Mucosa of descending colon (tissue), 3 donors: ENCODE data around the gene SESTD1. TPM values are rescaled to one million over a fixed set of nuclear protein-coding genes. Genes with fewer than 3 reads are reported as not detected.
A peak's percentile ranks its signal among the peaks of the same experiment; 100 is the strongest.

ENCODE experiments used
- ATAC-seq: fragments of 200-7000 bp; cut with Tn5 transposase; one replicate; pipeline ENCODE4 v1.9.1; 2020; ENCODE audit warnings: mild to moderate bottlenecking, moderate library complexity
- DNase-seq, 3 donors: peaks; one replicate each; pipeline ENCODE4 v3.0.0-alpha.2; 2020
- H3K36me3 ChIP-seq: fragments of 200-600 bp; one replicate; pipeline ENCODE4 v1.8.0; 2021; ENCODE audit warnings: low read depth, mild to moderate bottlenecking
- H3K4me1 ChIP-seq: fragments of 200-600 bp; one replicate; pipeline ENCODE4 v1.8.0; 2021; ENCODE audit warnings: low read depth, mild to moderate bottlenecking
- H3K4me3 ChIP-seq: fragments of 200-600 bp; one replicate; pipeline ENCODE4 v1.8.0; 2021; ENCODE audit warnings: mild to moderate bottlenecking
- H3K9me3 ChIP-seq: fragments of 200-600 bp; one replicate; pipeline ENCODE4 v1.8.0; 2021; ENCODE audit warnings: mild to moderate bottlenecking
- CTCF ChIP-seq: fragments of 200-600 bp; IDR thresholded peaks from one replicate; pipeline ENCODE4 v1.8.0; 2022; ENCODE audit warnings: antibody characterized with exemption, mild to moderate bottlenecking
- intact Hi-C, 2 donors: fragments of 100-400 bp; cut with DNase I in 1 of 2; cut with micrococcal nuclease in 1 of 2; formaldehyde crosslinking; loops; one replicate each; pipeline versions ENCODE4 v1.11.0 to v1.11.1; 2022; cut with DNase I, micrococcal nuclease
- long read RNA-seq, 2 donors: library from polyadenylated mRNA; unstranded; transcript quantifications; one replicate each; pipeline ENCODE4 v2.0.0, GENCODE V29; 2019 to 2021
- total RNA-seq, 3 donors: library from RNA; stranded (reverse); fragmentation: NEBNext Ultra II Directional in 2 of 3; extraction: Animal tissue kit (Norgen Biotek cat#: 25700) in 2 of 3; gene quantifications; one replicate each; pipeline versions ENCODE4 v1.2.1 to v1.2.4, GENCODE V29; 2021 to 2023
- donor health status: DM: no; HTN: no; CAD: no; lungs with moderate emphysema.
- donor health status: DM: no; HTN: no; CAD: no.
- donor health status: DM: no; HTN: yes; CAD: no.

SESTD1 gene
- 100 to 1,000 TPM in 1 of 3 donors, 10 to 100 TPM in 2; 25.6 to 102 (median 44.0) TPM for total RNA-seq
- long read RNA-seq, donor 1, full-length matches to known transcripts = 49 of 60 reads
- long read RNA-seq, donor 1, partial matches to known transcripts = 1 of 60 reads
- long read RNA-seq, donor 1, other reads (novel, unspliced or antisense) = 10 of 60 reads
- long read RNA-seq, donor 2, full-length matches to known transcripts = 8 of 12 reads
- long read RNA-seq, donor 2, partial matches to known transcripts = 3 of 12 reads
- long read RNA-seq, donor 2, other reads (novel, unspliced or antisense) = 1 of 12 reads

- ATAC-seq (peak; percentile 72), DNase-seq (peak; percentile 73 to 77 (median 76))
- intact Hi-C loops = no loop called here
- Histone ChIP-seq H3K4me3 (peak within 1 kb of the TSS; percentile 62), H3K36me3 (no peaks in the 10 kb centered on the region), H3K4me1 (peaks cover 4% of the 10 kb centered on the region), H3K9me3 (no peaks in the 10 kb centered on the region)
- no peak for TF ChIP-seq CTCF
Measured at GRCh38 chr2:179264368-179265081, at the start of gene SESTD1. TSS of gene SESTD1 (minus strand) at chr2:179264832. CDS start at chr2:179191841, 72,991 bp downstream.

- ATAC-seq (no peak), DNase-seq (no peak)
- TF ChIP-seq CTCF = no peak
- Histone ChIP-seq H3K4me1 (no peaks in the 10 kb centered on the region), H3K4me3 (no peak overlapping the region), H3K9me3 (no peaks in the 10 kb centered on the region), H3K36me3 (no peaks in the 10 kb centered on the region)
- intact Hi-C loops = no loop called here
Measured at GRCh38 chr2:179313057-179313456, 48.4 kb upstream of the SESTD1 start.

GRCh38 chr2:179311101-179311500 lies 46.5 kb upstream of the SESTD1 start:
- H3K9me3 ChIP-seq = no peaks in the 10 kb centered on the region
- no peak for ATAC-seq
- DNase-seq = no peak
- intact Hi-C loops = no loop called here
- H3K4me1 ChIP-seq = no peaks in the 10 kb centered on the region
- TF ChIP-seq CTCF = no peak
- no peak overlapping the region for H3K4me3 ChIP-seq
- no peaks in the 10 kb centered on the region for H3K36me3 ChIP-seq

- Histone ChIP-seq H3K36me3 (no peaks in the 10 kb centered on the region), H3K4me1 (no peaks in the 10 kb centered on the region), H3K9me3 (no peaks in the 10 kb centered on the region), H3K4me3 (no peak overlapping the region)
- ATAC-seq (no peak), DNase-seq (no peak)
- intact Hi-C loops = no loop called here
- no peak for TF ChIP-seq CTCF
Measured at GRCh38 chr2:179307616-179308371, 43.2 kb upstream of the SESTD1 start.

- DNase-seq = no peak
- no peak overlapping the region for H3K4me3 ChIP-seq
- H3K9me3 ChIP-seq = no peaks in the 10 kb centered on the region
- H3K4me1 ChIP-seq = no peaks in the 10 kb centered on the region
- no peak for ATAC-seq
- intact Hi-C loops = no loop called here
- no peaks in the 10 kb centered on the region for H3K36me3 ChIP-seq
- TF ChIP-seq CTCF = no peak
Measured at GRCh38 chr2:179305125-179305524, 40.5 kb upstream of the SESTD1 start.
